Suprapubic skin (tissue), 4 donors: ENCODE data around the gene UBE2A.

ENCODE experiments used
- EP300 ChIP-seq: sonication (generic); formaldehyde crosslinking; IDR thresholded peaks from one replicate; pipeline ENCODE4 v1.6.1; 2017; ENCODE audit warnings: antibody characterized with exemption
- POLR2AphosphoS5 ChIP-seq, 3 donors: sonication (generic); formaldehyde crosslinking; IDR thresholded peaks; one replicate each; pipeline ENCODE4 v1.6.1; 2017; ENCODE audit warnings: antibody characterized with exemption in 3 of 3
- TF ChIP-seq, protein P1 (sequence below), 2 donors: fragments of 200-600 bp in 1 of 2; fragments of 450-650 bp in 1 of 2; sonication (generic) in 1 of 2; IDR thresholded peaks; one replicate each; pipeline ENCODE4 v1.5.1; 2016 to 2019; ENCODE audit warnings: antibody characterized with exemption in 2 of 2, mild to moderate bottlenecking in 1 of 2, moderate library complexity in 1 of 2

DNA sequence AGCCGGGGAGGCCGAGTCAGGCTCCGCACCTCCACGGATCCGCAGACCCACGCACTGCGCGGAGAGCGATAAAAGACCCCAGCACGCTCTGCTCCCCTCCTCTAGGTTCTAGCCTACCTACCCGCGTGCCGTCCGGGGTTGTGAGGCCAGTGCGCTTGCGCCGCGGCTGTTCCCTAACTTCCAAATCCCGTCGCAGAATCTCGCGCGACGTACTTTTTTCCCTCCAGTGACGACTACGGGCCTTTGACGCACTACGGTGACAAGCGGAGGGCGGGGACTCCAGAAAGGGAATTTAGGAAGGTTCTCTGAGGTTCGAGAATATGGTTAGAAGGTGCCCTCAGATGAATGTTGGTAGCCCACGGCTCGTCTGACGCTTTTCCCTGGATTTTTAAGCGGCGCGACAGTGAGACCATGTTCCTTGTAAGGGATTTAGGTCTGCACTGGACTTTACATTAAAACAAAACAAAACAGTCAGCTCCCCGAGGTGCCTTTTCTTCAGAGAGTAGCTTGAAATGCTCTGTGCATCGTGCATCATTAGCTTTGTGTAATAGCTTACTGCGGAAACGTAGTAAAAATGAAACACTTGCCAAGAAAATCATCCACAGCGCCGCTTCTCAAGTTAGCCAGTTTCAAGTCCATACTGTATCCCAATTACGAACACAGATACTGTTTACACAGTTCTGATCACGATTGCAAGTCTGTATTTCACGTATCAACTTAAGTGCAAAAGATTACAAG is 32.1 kb downstream of the UBE2A start, which contains the start of gene NKRF:
- TF ChIP-seq EP300: no peak
- TF ChIP-seq, protein P1, sequence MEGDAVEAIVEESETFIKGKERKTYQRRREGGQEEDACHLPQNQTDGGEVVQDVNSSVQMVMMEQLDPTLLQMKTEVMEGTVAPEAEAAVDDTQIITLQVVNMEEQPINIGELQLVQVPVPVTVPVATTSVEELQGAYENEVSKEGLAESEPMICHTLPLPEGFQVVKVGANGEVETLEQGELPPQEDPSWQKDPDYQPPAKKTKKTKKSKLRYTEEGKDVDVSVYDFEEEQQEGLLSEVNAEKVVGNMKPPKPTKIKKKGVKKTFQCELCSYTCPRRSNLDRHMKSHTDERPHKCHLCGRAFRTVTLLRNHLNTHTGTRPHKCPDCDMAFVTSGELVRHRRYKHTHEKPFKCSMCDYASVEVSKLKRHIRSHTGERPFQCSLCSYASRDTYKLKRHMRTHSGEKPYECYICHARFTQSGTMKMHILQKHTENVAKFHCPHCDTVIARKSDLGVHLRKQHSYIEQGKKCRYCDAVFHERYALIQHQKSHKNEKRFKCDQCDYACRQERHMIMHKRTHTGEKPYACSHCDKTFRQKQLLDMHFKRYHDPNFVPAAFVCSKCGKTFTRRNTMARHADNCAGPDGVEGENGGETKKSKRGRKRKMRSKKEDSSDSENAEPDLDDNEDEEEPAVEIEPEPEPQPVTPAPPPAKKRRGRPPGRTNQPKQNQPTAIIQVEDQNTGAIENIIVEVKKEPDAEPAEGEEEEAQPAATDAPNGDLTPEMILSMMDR (IDR thresholded peaks at IDR 0.05): no peak
- TF ChIP-seq POLR2AphosphoS5 (IDR thresholded peaks at IDR 0.05): peak in 1 of 3 donors; percentile 26
